Measurements from ENCODE around the gene GTF2F2. TPM values are rescaled to one million over a fixed set of nuclear protein-coding genes. Genes with fewer than 3 reads are reported as not detected.
"Not testable (repeated sequence)": the region's sequence is repeated elsewhere in the genome, so short reads cannot be mapped to it uniquely, and the experiment has no call there.

Gene GTF2F2
- polyA plus RNA-seq, 2 of the 4 experiments (the other 2 are of a cell fraction), result 21.0 to 30.0 TPM

- TF ChIP-seq MAX (IDR thresholded peaks at IDR 0.05) (no peak), POLR2AphosphoS2 (conservative IDR thresholded peaks at IDR 0.05; ENCODE audit: low read length) (no peak)
- TF ChIP-seq, protein P1, sequence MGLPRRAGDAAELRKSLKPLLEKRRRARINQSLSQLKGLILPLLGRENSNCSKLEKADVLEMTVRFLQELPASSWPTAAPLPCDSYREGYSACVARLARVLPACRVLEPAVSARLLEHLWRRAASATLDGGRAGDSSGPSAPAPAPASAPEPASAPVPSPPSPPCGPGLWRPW (IDR thresholded peaks at IDR 0.05), result no peak
Observed at GRCh38 chr13:45185286-45185685, 65.0 kb downstream of the GTF2F2 start (continued).

DNA sequence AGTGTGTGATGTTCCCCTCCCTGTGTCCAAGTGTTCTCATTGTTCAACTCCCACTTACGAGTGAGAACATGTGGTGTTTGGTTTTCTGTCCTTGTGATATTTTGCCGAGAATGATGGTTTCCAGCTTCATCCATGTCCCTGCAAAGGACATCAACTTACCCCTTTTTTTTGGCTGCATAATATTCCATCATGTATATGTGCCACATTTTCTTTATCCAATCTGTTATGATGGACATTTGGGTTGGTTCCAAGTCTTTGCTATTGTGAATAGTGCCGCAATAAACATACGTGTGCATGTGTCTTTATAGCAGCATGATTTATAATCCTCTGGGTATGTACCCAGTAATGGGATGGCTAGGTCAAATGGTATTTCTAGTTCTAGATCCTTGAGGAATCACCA is 68.8 kb downstream of the GTF2F2 start:
- POLR2A ChIA-PET; DNase-seq (ENCODE audit: low read depth in 1 of 2, low spot score in 1 of 2); H3K4me3 ChIP-seq; H3K9me3 ChIP-seq; CTCF ChIA-PET; H3K4me2 ChIP-seq; FAIRE-seq; H3K27ac ChIP-seq; ATAC-seq: not testable (repeated sequence)
- WGBS (ENCODE audit: missing lambda C conversion rate), result 97% methylated on average over 4 of the region's 4 CpGs
- H3K4me1 ChIP-seq, result peaks cover 15% of the 10 kb centered on the region

DNA sequence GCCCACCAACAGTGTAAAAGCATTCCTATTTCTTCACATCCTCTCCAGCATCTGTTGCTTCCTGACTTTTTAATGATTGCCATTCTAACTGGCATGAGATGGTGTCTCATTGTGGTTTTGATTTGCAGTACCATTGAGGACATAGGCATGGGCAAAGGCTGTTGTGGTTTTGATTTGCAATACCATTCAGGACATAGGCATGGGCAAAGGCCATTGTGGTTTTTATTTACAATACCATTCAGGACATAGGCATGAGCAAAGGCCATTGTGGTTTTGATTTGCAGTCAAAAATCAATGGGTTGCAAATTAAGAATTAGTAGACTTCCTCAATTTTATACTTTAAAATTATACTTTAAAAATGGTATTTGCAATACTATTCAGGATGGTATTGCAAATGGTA is 69.2 kb downstream of the GTF2F2 start:
- H3K4me1 ChIP-seq, result peaks cover 19% of the 10 kb centered on the region
- ATAC-seq; CTCF ChIA-PET; POLR2A ChIA-PET; H3K4me3 ChIP-seq; H3K9me3 ChIP-seq; FAIRE-seq; DNase-seq (ENCODE audit: low read depth in 1 of 2, low spot score in 1 of 2); H3K27ac ChIP-seq; H3K4me2 ChIP-seq: not testable (repeated sequence)

DNA sequence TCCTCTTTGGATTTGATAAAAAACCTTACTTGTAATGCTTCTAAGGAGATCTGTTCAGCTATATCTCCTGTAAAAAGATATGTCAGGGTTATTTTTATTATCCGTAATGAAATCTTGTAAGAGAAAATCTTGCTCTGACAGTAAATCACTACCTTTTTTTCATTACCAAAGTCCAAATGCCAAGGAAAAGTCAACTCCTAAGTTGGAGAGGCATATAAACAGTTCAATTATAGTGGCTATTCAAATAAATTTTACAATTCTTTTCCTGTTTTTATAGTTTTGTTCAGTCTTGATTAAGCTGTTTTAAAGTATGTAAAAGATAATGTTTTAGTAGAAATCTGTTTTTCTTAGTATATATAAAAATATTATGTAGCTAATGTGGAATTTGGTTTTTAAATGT is 71.6 kb downstream of the GTF2F2 start:
- 78% methylated on average over 1 of the region's 1 CpG for WGBS (ENCODE audit: missing lambda C conversion rate)

More for the DNA sequence above, 71.6 kb downstream of the GTF2F2 start:
- Histone ChIP-seq H3K4me3 (no peak overlapping the region), H3K4me2 (no peak overlapping the region), H3K4me1 (peaks cover 40% of the 10 kb centered on the region), H3K9me3 (no peaks in the 10 kb centered on the region), H3K27ac (no peak overlapping the region)
- ChIA-PET POLR2A (no interaction called here), CTCF (interaction anchor here (1.5 kb wide), 1 partner anchor 145 kb away, joined by 3 read pairs; no protein-coding TSS in a partner anchor)
- FAIRE-seq (no peak), DNase-seq (ENCODE audit: low read depth in 1 of 2, low spot score in 1 of 2) (no peak), ATAC-seq (no peak)
- TF ChIP-seq ZFP36 (IDR thresholded peaks at IDR 0.05; ENCODE audit: borderline replicate concordance, partially characterized antibody) (no peak), CEBPB (IDR thresholded peaks at IDR 0.05) (no peak), TFCP2L1 (CRISPR knock-in tag; IDR thresholded peaks at IDR 0.05) (no peak), HDAC2 (IDR thresholded peaks at IDR 0.05) (no peak), ZC3H11A (IDR thresholded peaks at IDR 0.05) (no peak), CBX2 (IDR thresholded peaks at IDR 0.05; ENCODE audit: borderline replicate concordance, low read depth) (no peak), EHF (CRISPR knock-in tag; IDR thresholded peaks at IDR 0.05) (no peak), FOXS1 (CRISPR knock-in tag; IDR thresholded peaks at IDR 0.05) (no peak), NPAS2 (CRISPR knock-in tag; IDR thresholded peaks at IDR 0.05; ENCODE audit: borderline replicate concordance) (no peak), HOXB13 (CRISPR knock-in tag; IDR thresholded peaks at IDR 0.05; ENCODE audit: low read depth) (no peak), ATOH8 (CRISPR knock-in tag; IDR thresholded peaks at IDR 0.05; ENCODE audit: low read depth) (no peak), E2F6 (IDR thresholded peaks at IDR 0.05; ENCODE audit: borderline replicate concordance, low read depth) (no peak), RFX5 (IDR thresholded peaks at IDR 0.05) (no peak), NR3C1 (IDR thresholded peaks at IDR 0.05) (no peak), RCOR1 (IDR thresholded peaks at IDR 0.05; ENCODE audit: low read depth, low read length) (no peak), RARB (CRISPR knock-in tag; IDR thresholded peaks at IDR 0.05) (no peak)
- TF ChIP-seq, protein P2, sequence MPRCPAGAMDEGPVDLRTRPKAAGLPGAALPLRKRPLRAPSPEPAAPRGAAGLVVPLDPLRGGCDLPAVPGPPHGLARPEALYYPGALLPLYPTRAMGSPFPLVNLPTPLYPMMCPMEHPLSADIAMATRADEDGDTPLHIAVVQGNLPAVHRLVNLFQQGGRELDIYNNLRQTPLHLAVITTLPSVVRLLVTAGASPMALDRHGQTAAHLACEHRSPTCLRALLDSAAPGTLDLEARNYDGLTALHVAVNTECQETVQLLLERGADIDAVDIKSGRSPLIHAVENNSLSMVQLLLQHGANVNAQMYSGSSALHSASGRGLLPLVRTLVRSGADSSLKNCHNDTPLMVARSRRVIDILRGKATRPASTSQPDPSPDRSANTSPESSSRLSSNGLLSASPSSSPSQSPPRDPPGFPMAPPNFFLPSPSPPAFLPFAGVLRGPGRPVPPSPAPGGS (IDR thresholded peaks at IDR 0.05), result no peak
- TF ChIP-seq, protein P3, sequence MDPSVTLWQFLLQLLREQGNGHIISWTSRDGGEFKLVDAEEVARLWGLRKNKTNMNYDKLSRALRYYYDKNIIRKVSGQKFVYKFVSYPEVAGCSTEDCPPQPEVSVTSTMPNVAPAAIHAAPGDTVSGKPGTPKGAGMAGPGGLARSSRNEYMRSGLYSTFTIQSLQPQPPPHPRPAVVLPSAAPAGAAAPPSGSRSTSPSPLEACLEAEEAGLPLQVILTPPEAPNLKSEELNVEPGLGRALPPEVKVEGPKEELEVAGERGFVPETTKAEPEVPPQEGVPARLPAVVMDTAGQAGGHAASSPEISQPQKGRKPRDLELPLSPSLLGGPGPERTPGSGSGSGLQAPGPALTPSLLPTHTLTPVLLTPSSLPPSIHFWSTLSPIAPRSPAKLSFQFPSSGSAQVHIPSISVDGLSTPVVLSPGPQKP (IDR thresholded peaks at IDR 0.05; ENCODE audit: low read depth, low read length), result no peak

Data from A549 (cell line).